ENCODE data around the gene KRT24.

Gene KRT24

GRCh38 chr17:40697297-40697696, 6.3 kb downstream of the KRT24 start:
- TF ChIP-seq FOXP2 (optimal IDR thresholded peaks at IDR 0.05; ENCODE audit: borderline replicate concordance, extremely low read depth, extremely low read length, insufficient read depth) (no peak), REST (IDR thresholded peaks at IDR 0.05; ENCODE audit: insufficient read depth in 1 of 2, low read depth in 2 of 2, low read length in 2 of 2) (no peak), SIN3A (IDR thresholded peaks at IDR 0.05; ENCODE audit: borderline replicate concordance, insufficient read depth, low read length) (no peak), POLR2AphosphoS5 (IDR thresholded peaks at IDR 0.05; ENCODE audit: low read depth, low read length) (no peak), TAF1 (IDR thresholded peaks at IDR 0.05; ENCODE audit: borderline replicate concordance, insufficient read depth, low read length) (no peak)

GRCh38 chr17:40696651-40697072, 6.9 kb downstream of the KRT24 start:
- no peak for TF ChIP-seq POLR2AphosphoS5 (IDR thresholded peaks at IDR 0.05; ENCODE audit: low read depth, low read length)

- TF ChIP-seq SIN3A (IDR thresholded peaks at IDR 0.05; ENCODE audit: borderline replicate concordance, insufficient read depth, low read length) (no peak), FOXP2 (optimal IDR thresholded peaks at IDR 0.05; ENCODE audit: borderline replicate concordance, extremely low read depth, extremely low read length, insufficient read depth) (no peak), TAF1 (IDR thresholded peaks at IDR 0.05; ENCODE audit: borderline replicate concordance, insufficient read depth, low read length) (no peak), REST (IDR thresholded peaks at IDR 0.05; ENCODE audit: insufficient read depth in 1 of 2, low read depth in 2 of 2, low read length in 2 of 2) (no peak), POLR2AphosphoS5 (IDR thresholded peaks at IDR 0.05; ENCODE audit: low read depth, low read length) (no peak)
Measured at GRCh38 chr17:40695874-40696472, 7.6 kb downstream of the KRT24 start.

- no peak for TF ChIP-seq REST (IDR thresholded peaks at IDR 0.05; ENCODE audit: insufficient read depth in 1 of 2, low read depth in 2 of 2, low read length in 2 of 2)
- no peak for TF ChIP-seq FOXP2 (optimal IDR thresholded peaks at IDR 0.05; ENCODE audit: borderline replicate concordance, extremely low read depth, extremely low read length, insufficient read depth)
- TF ChIP-seq POLR2AphosphoS5 (IDR thresholded peaks at IDR 0.05; ENCODE audit: low read depth, low read length), result no peak
- TF ChIP-seq SIN3A (IDR thresholded peaks at IDR 0.05; ENCODE audit: borderline replicate concordance, insufficient read depth, low read length), result no peak
- no peak for TF ChIP-seq TAF1 (IDR thresholded peaks at IDR 0.05; ENCODE audit: borderline replicate concordance, insufficient read depth, low read length)
Measured at GRCh38 chr17:40694584-40694983, 9.0 kb downstream of the KRT24 start.

- TF ChIP-seq FOXP2 (optimal IDR thresholded peaks at IDR 0.05; ENCODE audit: borderline replicate concordance, extremely low read depth, extremely low read length, insufficient read depth), result no peak
- no peak for TF ChIP-seq POLR2AphosphoS5 (IDR thresholded peaks at IDR 0.05; ENCODE audit: low read depth, low read length)
- no peak for TF ChIP-seq REST (IDR thresholded peaks at IDR 0.05; ENCODE audit: insufficient read depth in 1 of 2, low read depth in 2 of 2, low read length in 2 of 2)
- no peak for TF ChIP-seq TAF1 (IDR thresholded peaks at IDR 0.05; ENCODE audit: borderline replicate concordance, insufficient read depth, low read length)
Measured at GRCh38 chr17:40687106-40687505, 16.4 kb downstream of the KRT24 start.
